ENCODE measurements around the gene CLEC4M. TPM values are rescaled to one million over a fixed set of nuclear protein-coding genes. Genes with fewer than 3 reads are reported as not detected.

Gene CLEC4M
- polyA plus RNA-seq, 1 donor (not counting 4 experiments of a cell fraction or from before 2014, with no cell fraction given), result not detected

DNA sequence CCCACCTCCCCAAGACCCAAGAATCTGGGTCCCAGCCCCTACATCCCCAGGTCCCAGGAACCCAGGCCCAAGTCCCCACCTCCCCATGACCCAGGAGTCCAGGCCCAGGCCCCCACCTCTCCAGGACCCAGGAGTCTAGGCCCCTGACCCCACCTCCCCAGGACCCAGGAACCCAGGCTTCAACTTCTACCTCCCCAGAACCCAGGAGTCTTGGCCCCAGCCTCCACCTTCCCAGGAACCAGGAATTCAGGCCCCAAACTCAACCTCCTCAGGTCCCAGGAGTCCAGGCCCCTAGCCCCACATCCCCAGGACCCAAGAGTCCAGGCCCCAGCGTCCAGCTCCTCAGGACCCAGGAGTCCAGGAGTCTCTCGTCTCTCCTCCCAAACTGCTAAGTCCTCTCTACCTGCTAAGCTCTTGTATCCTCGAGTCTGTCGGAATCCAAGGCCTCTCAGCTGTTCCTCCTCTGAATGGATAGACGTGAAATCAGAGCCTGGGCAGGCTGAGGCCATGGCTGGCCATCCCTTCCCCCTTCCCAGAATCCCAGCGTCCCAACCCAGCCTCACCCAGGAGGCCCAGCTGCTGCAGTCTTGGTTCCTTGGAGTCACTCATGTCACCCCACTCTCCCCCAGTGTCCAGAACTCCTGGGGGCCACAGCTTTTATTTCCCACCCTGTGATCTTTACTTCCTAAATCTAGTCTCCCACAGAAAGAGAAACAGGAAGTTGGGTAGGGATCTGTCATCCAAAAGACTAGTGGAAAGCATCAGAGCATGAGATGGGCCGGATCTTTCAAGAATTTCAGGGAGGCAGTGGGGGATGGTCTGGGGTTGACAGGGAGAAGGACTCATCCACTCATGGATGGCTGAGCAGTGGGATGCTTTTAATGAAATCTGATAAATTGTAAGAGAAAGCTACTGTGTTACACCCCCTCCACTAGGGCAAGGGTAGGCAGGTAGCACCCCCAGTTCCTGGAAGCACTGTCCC is 15.8 kb upstream of the CLEC4M start, which contains the start of gene CD209:
Gene CD209, minus strand, starts transcription at position 632 of the 982 bp plus-strand sequence. Its CDS starts 23 bp downstream, at position 609.
- no peak within 1 kb of the TSS for H3K4me3 ChIP-seq (ENCODE audit: control insufficient read depth in 2 of 3, extremely low read depth in 1 of 3, insufficient read depth in 2 of 3, low read depth in 1 of 3, low read length in 3 of 3)
- no peaks in the 10 kb centered on the region for H3K79me2 ChIP-seq (ENCODE audit: control insufficient read depth, insufficient read depth, low read length)
- dilution Hi-C loops (cut with MboI; ENCODE audit: extremely low pct_ligation_motif_present, low sequenced_read_pairs), result no loop called here
- no peak within 1 kb of the TSS for H3K4me2 ChIP-seq (ENCODE audit: control insufficient read depth, extremely low read depth, insufficient read depth, low read depth, low read length)
- no peaks in the 10 kb centered on the region for H3K27me3 ChIP-seq (ENCODE audit: control insufficient read depth, extremely low read depth, insufficient read depth, low read length)
- FAIRE-seq, result no peak
- no peaks in the 10 kb centered on the region for H3K9me1 ChIP-seq (ENCODE audit: control insufficient read depth, extremely low read depth, insufficient read depth, low read length)
- no peaks in the 10 kb centered on the region for H3K36me3 ChIP-seq (ENCODE audit: control insufficient read depth in 2 of 2, extremely low read depth in 1 of 2, insufficient read depth in 2 of 2, low read length in 2 of 2)
- TF ChIP-seq CTCF (optimal IDR thresholded peaks at IDR 0.05 in 1 of 3, IDR thresholded peaks at IDR 0.05 in 1 of 3, conservative IDR thresholded peaks at IDR 0.05 in 1 of 3; ENCODE audit: extremely low read depth in 1 of 3, insufficient read depth in 2 of 3, low read length in 3 of 3) (no peak), EZH2 (IDR thresholded peaks at IDR 0.05; ENCODE audit: low read length) (no peak)
- no peak within 1 kb of the TSS for H3K27ac ChIP-seq (ENCODE audit: control insufficient read depth, insufficient read depth, low read length)
- H3K9ac ChIP-seq (ENCODE audit: control insufficient read depth, extremely low read depth, insufficient read depth, low read length), result no peak within 1 kb of the TSS
- H4K20me1 ChIP-seq (ENCODE audit: control insufficient read depth, extremely low read depth, insufficient read depth, low read length), result no peaks in the 10 kb centered on the region
- no peak for DNase-seq (ENCODE audit: low read depth, low spot score)
- no peaks in the 10 kb centered on the region for H3K4me1 ChIP-seq (ENCODE audit: control insufficient read depth, extremely low read depth, insufficient read depth, low read length)
- no peak within 1 kb of the TSS for H2AFZ ChIP-seq (ENCODE audit: control insufficient read depth, low read length)
- no peaks in the 10 kb centered on the region for H3K9me3 ChIP-seq (ENCODE audit: control insufficient read depth, low read depth, low read length)

GRCh38 chr19:7748171-7748570 is 14.9 kb upstream of the CLEC4M start:
- DNase-seq (ENCODE audit: low read depth, low spot score) (no peak), FAIRE-seq (no peak)
- no peak overlapping the region for H2AFZ ChIP-seq (ENCODE audit: control insufficient read depth, low read length)
- H3K4me1 ChIP-seq (ENCODE audit: control insufficient read depth, extremely low read depth, insufficient read depth, low read length), result no peaks in the 10 kb centered on the region
- no peak overlapping the region for H3K27ac ChIP-seq (ENCODE audit: control insufficient read depth, insufficient read depth, low read length)
- no peaks in the 10 kb centered on the region for H3K79me2 ChIP-seq (ENCODE audit: control insufficient read depth, insufficient read depth, low read length)
- no peak overlapping the region for H3K9ac ChIP-seq (ENCODE audit: control insufficient read depth, extremely low read depth, insufficient read depth, low read length)
- no peaks in the 10 kb centered on the region for H3K9me3 ChIP-seq (ENCODE audit: control insufficient read depth, low read depth, low read length)
- no peak overlapping the region for H3K4me2 ChIP-seq (ENCODE audit: control insufficient read depth, extremely low read depth, insufficient read depth, low read depth, low read length)
- dilution Hi-C loops (cut with MboI; ENCODE audit: extremely low pct_ligation_motif_present, low sequenced_read_pairs), result no loop called here
- no peak for TF ChIP-seq EZH2 (IDR thresholded peaks at IDR 0.05; ENCODE audit: low read length)
- TF ChIP-seq CTCF (optimal IDR thresholded peaks at IDR 0.05 in 1 of 3, IDR thresholded peaks at IDR 0.05 in 1 of 3, conservative IDR thresholded peaks at IDR 0.05 in 1 of 3; ENCODE audit: extremely low read depth in 1 of 3, insufficient read depth in 2 of 3, low read length in 3 of 3), result no peak
- no peaks in the 10 kb centered on the region for H4K20me1 ChIP-seq (ENCODE audit: control insufficient read depth, extremely low read depth, insufficient read depth, low read length)
- H3K27me3 ChIP-seq (ENCODE audit: control insufficient read depth, extremely low read depth, insufficient read depth, low read length), result no peaks in the 10 kb centered on the region
- no peaks in the 10 kb centered on the region for H3K36me3 ChIP-seq (ENCODE audit: control insufficient read depth in 2 of 2, extremely low read depth in 1 of 2, insufficient read depth in 2 of 2, low read length in 2 of 2)
- no peaks in the 10 kb centered on the region for H3K9me1 ChIP-seq (ENCODE audit: control insufficient read depth, extremely low read depth, insufficient read depth, low read length)
- no peak overlapping the region for H3K4me3 ChIP-seq (ENCODE audit: control insufficient read depth in 2 of 3, extremely low read depth in 1 of 3, insufficient read depth in 2 of 3, low read depth in 1 of 3, low read length in 3 of 3)
